MCF 10A (cell line): ENCODE measurements around the gene SETD1B. TPM values are rescaled to one million over a fixed set of nuclear protein-coding genes. Genes with fewer than 3 reads are reported as not detected.
A peak's percentile ranks its signal among the peaks of the same experiment; 100 is the strongest.

Source experiments
- BruUV-seq: library from RNA; stranded (reverse); fragments of 400-500 nt; replicated peaks from 2 replicates; lab custom pipeline; 2021; lab: Mats Ljungman, UMichigan
- CTCF ChIA-PET: fragments of 300-600 bp; sonication (Branson Sonifier 250); formaldehyde crosslinking; extraction: SDS; loops from one replicate; lab custom pipeline; 2021; ENCODE audit warnings: antibody characterized with exemption, inconsistent platforms; lab: Yijun Ruan, JAX
- POLR2A ChIA-PET: fragments of 300-600, 350-650 bp; sonication (Branson Sonifier 250); formaldehyde crosslinking; extraction: SDS; loops from one replicate; lab custom pipeline; 2020; ENCODE audit warnings: antibody characterized with exemption, inconsistent platforms; lab: Yijun Ruan, JAX
- DNase-seq: peaks from one replicate; pipeline ENCODE4 v3.0.0-alpha.2; 2018; ENCODE audit not compliant: unreplicated experiment
- H3K27ac Mint-ChIP-seq: one replicate; pipeline ENCODE4 v1.8.0; 2022; ENCODE audit warnings: mild to moderate bottlenecking, low read depth, mixed read lengths; ENCODE audit not compliant: unreplicated experiment
- H3K27me3 Mint-ChIP-seq: one replicate; pipeline ENCODE4 v1.8.0; 2022; ENCODE audit warnings: mixed read lengths; ENCODE audit not compliant: insufficient read depth, unreplicated experiment
- H3K36me3 Mint-ChIP-seq: one replicate; pipeline ENCODE4 v1.8.0; 2022; ENCODE audit warnings: mild to moderate bottlenecking, moderate library complexity, mixed read lengths; ENCODE audit not compliant: insufficient read depth, unreplicated experiment
- H3K4me1 Mint-ChIP-seq: one replicate; pipeline ENCODE4 v1.8.0; 2022; ENCODE audit warnings: mixed read lengths; ENCODE audit not compliant: insufficient read depth, unreplicated experiment
- H3K4me3 Mint-ChIP-seq: one replicate; pipeline ENCODE4 v1.8.0; 2022; ENCODE audit warnings: mild to moderate bottlenecking, moderate library complexity, mixed read lengths; ENCODE audit not compliant: unreplicated experiment
- H3K9me3 Mint-ChIP-seq: one replicate; pipeline ENCODE4 v1.8.0; 2022; ENCODE audit warnings: mixed read lengths; ENCODE audit not compliant: unreplicated experiment
- intact Hi-C: fragments of 100-400 bp; cut with micrococcal nuclease; formaldehyde crosslinking; loops from 2 replicates; pipeline ENCODE4 v1.14.1; 2022
- total RNA-seq: library from RNA; stranded (reverse); gene quantifications from 2 replicates; pipeline ENCODE4 v1.2.3, GENCODE V29; 2022
- TF ChIP-seq, protein P1 (sequence below): fragments of 200-600 bp; IDR thresholded peaks from one replicate; pipeline ENCODE4 v1.8.0; 2022; ENCODE audit warnings: antibody characterized with exemption, mild to moderate bottlenecking; ENCODE audit not compliant: unreplicated experiment

SETD1B gene
- total RNA-seq, 1 experiment from 2014 or later = 19.7 TPM

DNA sequence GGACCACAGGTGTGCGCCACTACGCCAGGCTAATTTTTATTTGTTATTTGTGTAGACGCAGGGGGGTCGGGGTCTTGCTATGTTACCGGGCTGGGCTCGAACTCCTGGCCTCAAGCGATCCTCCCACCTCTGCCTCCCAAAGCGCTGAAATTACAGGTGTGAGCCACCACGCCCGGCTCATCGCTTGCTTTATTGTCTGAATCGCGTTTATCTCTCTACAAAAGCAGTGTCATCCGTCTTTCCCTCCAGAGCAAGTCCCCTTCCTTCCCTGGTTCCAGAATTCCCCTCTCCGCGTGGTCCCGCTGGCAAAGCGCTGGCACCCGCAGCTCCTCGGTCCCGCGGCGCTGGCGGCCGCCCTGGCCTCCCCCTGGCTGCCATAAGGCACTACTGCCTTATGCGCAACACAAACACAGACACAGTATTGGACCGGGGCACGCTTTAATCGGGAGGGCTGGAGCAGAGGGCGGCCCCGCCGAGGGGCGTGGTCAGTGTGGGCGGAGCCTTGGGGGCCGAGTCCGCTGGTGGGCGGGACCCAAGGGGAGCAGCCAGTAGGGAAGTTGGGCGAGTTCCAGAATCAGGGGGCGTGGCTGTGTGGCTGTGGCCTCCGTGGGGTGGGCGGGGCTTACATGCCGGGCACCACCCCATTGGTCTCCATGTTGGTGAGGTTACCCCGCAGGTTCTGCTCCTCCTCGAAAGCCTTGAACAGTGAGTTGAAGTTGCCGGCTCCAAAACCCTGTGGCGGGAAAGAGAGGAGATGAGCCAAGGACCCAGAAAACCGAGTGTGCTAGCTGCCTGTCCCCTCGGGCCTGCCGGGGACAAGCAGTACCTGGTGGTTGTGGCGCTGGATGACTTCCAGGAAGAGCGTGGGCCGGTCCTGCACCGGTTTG lies 35.5 kb downstream of the SETD1B start:
- peak; percentile 98 for DNase-seq
- Mint-ChIP-seq H3K27ac (peak overlapping the region; percentile 46), H3K4me1 (peaks cover 13% of the 10 kb centered on the region), H3K4me3 (peak overlapping the region; percentile 93), H3K9me3 (no peaks in the 10 kb centered on the region), H3K36me3 (no peaks in the 10 kb centered on the region), H3K27me3 (no peaks in the 10 kb centered on the region)
- BruUV-seq = no TSS peak
- intact Hi-C loops = loop anchor here (1.0 kb wide), 1 partner anchor 49 kb away; the partner anchor contains the start of gene PSMD9
- ChIA-PET CTCF (interaction anchor here (0.6 to 5.4 kb wide), 7 partner anchors 11 to 83 kb away, joined by 3 to 29 read pairs (median 3); partner anchors contain the start of gene RHOF), POLR2A (interaction anchor here (1.3 to 2.2 kb wide), 4 partner anchors 11 to 50 kb away, joined by 3 to 9 read pairs (median 6); partner anchors contain the start of gene PSMD9)
- TF ChIP-seq, protein P1, sequence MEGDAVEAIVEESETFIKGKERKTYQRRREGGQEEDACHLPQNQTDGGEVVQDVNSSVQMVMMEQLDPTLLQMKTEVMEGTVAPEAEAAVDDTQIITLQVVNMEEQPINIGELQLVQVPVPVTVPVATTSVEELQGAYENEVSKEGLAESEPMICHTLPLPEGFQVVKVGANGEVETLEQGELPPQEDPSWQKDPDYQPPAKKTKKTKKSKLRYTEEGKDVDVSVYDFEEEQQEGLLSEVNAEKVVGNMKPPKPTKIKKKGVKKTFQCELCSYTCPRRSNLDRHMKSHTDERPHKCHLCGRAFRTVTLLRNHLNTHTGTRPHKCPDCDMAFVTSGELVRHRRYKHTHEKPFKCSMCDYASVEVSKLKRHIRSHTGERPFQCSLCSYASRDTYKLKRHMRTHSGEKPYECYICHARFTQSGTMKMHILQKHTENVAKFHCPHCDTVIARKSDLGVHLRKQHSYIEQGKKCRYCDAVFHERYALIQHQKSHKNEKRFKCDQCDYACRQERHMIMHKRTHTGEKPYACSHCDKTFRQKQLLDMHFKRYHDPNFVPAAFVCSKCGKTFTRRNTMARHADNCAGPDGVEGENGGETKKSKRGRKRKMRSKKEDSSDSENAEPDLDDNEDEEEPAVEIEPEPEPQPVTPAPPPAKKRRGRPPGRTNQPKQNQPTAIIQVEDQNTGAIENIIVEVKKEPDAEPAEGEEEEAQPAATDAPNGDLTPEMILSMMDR = no peak

DNA sequence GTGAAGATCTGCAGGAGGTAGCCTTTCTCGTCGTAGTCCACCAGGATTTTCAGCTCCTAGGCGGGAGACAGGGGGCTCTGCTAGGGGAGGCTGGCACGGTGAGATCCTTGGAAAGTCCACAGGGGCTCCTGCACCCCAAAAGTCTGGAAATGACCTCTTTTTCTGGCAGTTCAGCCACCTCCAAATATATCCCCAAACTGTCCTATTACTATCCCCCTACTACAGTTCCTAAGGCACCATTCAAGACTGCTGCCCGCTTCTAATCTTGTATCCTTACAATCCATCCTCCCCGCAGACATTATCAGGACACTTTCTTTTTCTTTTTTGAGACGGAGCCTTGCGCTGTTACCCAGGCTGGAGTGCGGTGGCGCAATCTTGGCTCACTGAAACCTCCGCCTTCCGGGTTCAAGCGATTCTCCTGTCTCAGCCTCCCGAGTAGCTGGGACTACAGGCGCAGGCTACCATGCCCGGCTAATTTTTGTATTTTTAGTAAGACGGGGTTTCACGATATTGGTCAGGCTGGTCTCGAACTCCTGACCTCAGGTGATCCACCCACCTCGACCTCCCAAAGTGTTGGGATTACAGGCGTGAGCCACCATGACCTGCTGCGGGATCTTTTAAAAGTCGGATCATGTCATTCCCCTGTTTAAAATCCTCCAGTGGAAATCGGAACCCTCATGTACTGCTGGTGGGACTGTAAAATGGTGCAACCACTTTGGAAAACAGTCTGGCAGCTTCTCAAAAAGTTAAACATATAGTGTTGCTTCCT lies 36.4 kb downstream of the SETD1B start:
- H3K9me3 Mint-ChIP-seq = no peaks in the 10 kb centered on the region
- H3K36me3 Mint-ChIP-seq = no peaks in the 10 kb centered on the region
- ChIA-PET POLR2A (interaction anchor here (2.0 kb wide), 1 partner anchor 12 kb away, joined by 9 read pairs; no protein-coding TSS in a partner anchor), CTCF (interaction anchor here (0.6 to 5.4 kb wide), 6 partner anchors 10 to 1393 kb away, joined by 3 to 29 read pairs (median 4); partner anchors contain the start of genes MTRFR and RHOF)
- DNase-seq = no peak
- TF ChIP-seq, protein P1 = no peak
- no peaks in the 10 kb centered on the region for H3K27me3 Mint-ChIP-seq
- intact Hi-C loops = loop anchor here (1.0 kb wide), 1 partner anchor 48 kb away; the partner anchor contains the start of gene PSMD9
- TSS peak; percentile 47 for BruUV-seq
- peak overlapping the region; percentile 46 for H3K27ac Mint-ChIP-seq
- peak overlapping the region; percentile 93 for H3K4me3 Mint-ChIP-seq
- H3K4me1 Mint-ChIP-seq = peaks cover 13% of the 10 kb centered on the region

DNA sequence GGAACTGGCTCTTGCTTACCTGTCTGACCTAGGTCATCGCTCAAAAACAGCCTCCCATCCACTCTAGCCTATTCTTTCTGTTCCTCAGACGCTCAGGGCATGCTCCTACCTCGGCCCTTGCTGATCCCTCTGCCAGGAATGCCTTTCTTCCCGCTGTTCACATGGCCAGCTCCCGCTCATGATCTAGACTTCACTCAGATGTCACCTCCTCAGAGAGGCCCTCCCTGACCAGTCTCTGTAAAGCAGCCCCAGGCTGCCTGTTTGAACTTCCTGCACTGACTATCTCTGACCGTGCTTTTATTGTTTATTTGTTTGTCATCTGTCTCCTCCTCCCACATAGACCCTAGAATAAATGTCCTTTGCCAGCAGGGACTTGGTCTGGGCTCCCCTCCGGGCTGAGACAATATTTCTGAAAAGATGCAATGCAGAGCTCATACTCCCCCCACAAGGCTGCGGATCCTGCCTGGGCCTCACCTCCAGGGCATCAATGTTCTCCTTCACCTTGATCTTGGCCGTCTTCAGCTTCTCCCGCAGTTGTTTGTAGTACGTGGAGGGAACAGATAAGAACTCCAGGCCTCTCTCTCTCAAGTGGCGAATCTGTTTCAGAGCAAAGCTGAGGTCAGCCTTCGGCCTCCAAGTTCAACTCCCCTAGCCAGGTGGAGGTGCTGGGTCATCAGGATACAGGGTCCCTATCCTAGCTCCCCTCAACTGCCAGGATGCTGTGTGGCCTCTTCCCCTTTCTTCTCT lies 39.6 kb downstream of the SETD1B start:
- intact Hi-C loops = no loop called here
- no peaks in the 10 kb centered on the region for H3K36me3 Mint-ChIP-seq
- H3K4me3 Mint-ChIP-seq = no peak overlapping the region
- POLR2A ChIA-PET = interaction anchor here (2.0 kb wide), 1 partner anchor 45 kb away, joined by 5 read pairs; the partner anchor contains the start of gene PSMD9
- no peak for DNase-seq
- BruUV-seq = no TSS peak
- H3K27me3 Mint-ChIP-seq = no peaks in the 10 kb centered on the region
- CTCF ChIA-PET = interaction anchor here (2.0 kb wide), 1 partner anchor 49 kb away, joined by 7 read pairs; the partner anchor contains the start of gene RHOF
- H3K9me3 Mint-ChIP-seq = no peaks in the 10 kb centered on the region
- H3K4me1 Mint-ChIP-seq = peaks cover 7% of the 10 kb centered on the region
- TF ChIP-seq, protein P1 = no peak
- peak overlapping the region; percentile 17 for H3K27ac Mint-ChIP-seq
